ENCODE measurements around the gene DZIP3. TPM values are rescaled to one million over a fixed set of nuclear protein-coding genes. Genes with fewer than 3 reads are reported as not detected.

Gene DZIP3
- total RNA-seq, 1 experiment from 2014 or later, result 22.1 TPM

- no peaks in the 10 kb centered on the region for H3K27me3 ChIP-seq (ENCODE audit: insufficient read depth, low read length)
- no peak overlapping the region for H2AK5ac ChIP-seq (ENCODE audit: insufficient read length, low read length)
- H3K36me3 Mint-ChIP-seq (ENCODE audit: insufficient read depth in 1 of 3, low read depth in 3 of 3), result no peaks in the 10 kb centered on the region
- no peaks in the 10 kb centered on the region for H4K20me1 ChIP-seq (ENCODE audit: control insufficient read depth, insufficient read depth, insufficient read length)
- H3K4me2 ChIP-seq (ENCODE audit: insufficient read depth, insufficient read length, low read length), result no peak overlapping the region
- H3K27ac ChIP-seq (ENCODE audit: insufficient read length, low read depth, low read length), result no peak overlapping the region
- no peaks in the 10 kb centered on the region for H3K27me3 Mint-ChIP-seq (ENCODE audit: low read depth)
- H3K14ac ChIP-seq (ENCODE audit: insufficient read depth, low read length), result no peak overlapping the region
- no peak for TF ChIP-seq CTCF (conservative IDR thresholded peaks at IDR 0.05)
- no peak overlapping the region for H2BK120ac ChIP-seq (ENCODE audit: low read depth, low read length, poor library complexity, severe bottlenecking)
- H3K4me3 Mint-ChIP-seq, result no peak overlapping the region
- H3K9me3 ChIP-seq (ENCODE audit: control insufficient read depth, low read depth, low read length), result no peaks in the 10 kb centered on the region
- H3K56ac ChIP-seq (ENCODE audit: insufficient read length, low read depth, low read length), result no peak overlapping the region
- H3K9ac ChIP-seq (ENCODE audit: extremely low read depth, insufficient read length, low read length), result no peak overlapping the region
- H2BK20ac ChIP-seq (ENCODE audit: low read depth, low read length, poor library complexity, severe bottlenecking), result no peak overlapping the region
- H3K23ac ChIP-seq (ENCODE audit: insufficient read length, low read depth, low read length), result no peak overlapping the region
- H3K9me3 Mint-ChIP-seq, result no peaks in the 10 kb centered on the region
- H3K79me2 ChIP-seq (ENCODE audit: insufficient read depth, low read length), result no peaks in the 10 kb centered on the region
- no peak overlapping the region for H2BK15ac ChIP-seq (ENCODE audit: low read depth, low read length)
- no peaks in the 10 kb centered on the region for H3K79me1 ChIP-seq (ENCODE audit: insufficient read depth, low read depth, low read length, poor library complexity, severe bottlenecking)
- H3K27ac Mint-ChIP-seq, result no peak overlapping the region
- H3K4me1 ChIP-seq (ENCODE audit: insufficient read depth, low read length), result no peaks in the 10 kb centered on the region
- H3T11ph ChIP-seq (ENCODE audit: low read length), result no peak overlapping the region
- H3K4me1 Mint-ChIP-seq, result 0 out of 4 replicates have a peak, but pooled peaks cover 0 to 2% of the 10 kb centered on the region in 2 experiments
- H3K4ac ChIP-seq (ENCODE audit: low read depth, low read length), result no peak overlapping the region
- no peak for DNase-seq
- no peak overlapping the region for H3K18ac ChIP-seq (ENCODE audit: insufficient read length, low read depth, low read length)
- no peak overlapping the region for H2BK12ac ChIP-seq (ENCODE audit: insufficient read length, low read depth, low read length)
- no peak overlapping the region for H4K8ac ChIP-seq (replicated peaks; ENCODE audit: insufficient read length, low read depth, low read length)
- no peak overlapping the region for H4K5ac ChIP-seq (ENCODE audit: insufficient read length, low read depth, low read length)
- H3K23me2 ChIP-seq (ENCODE audit: insufficient read length, low read depth, low read length, poor library complexity, severe bottlenecking), result no peaks in the 10 kb centered on the region
- H4K91ac ChIP-seq (ENCODE audit: insufficient read length, low read depth, low read length), result no peak overlapping the region
- no CpG with 5 or more reads among the region's 6 CpGs for WGBS (ENCODE audit: extremely low coverage, insufficient read length, low lambda C conversion rate)
- H2BK5ac ChIP-seq (ENCODE audit: insufficient read length, low read length), result no peak overlapping the region
- H2AFZ ChIP-seq (ENCODE audit: low read length), result no peak overlapping the region
Observed at GRCh38 chr3:108736821-108737220, 147.3 kb downstream of the DZIP3 start.

Data from H9 (cell line).